Measurements from ENCODE around the gene CDK2AP2.

Gene CDK2AP2

GRCh38 chr11:67502328-67502979, 5.5 kb downstream of the CDK2AP2 start:
- ATAC-seq = no peak
- no peak for TF ChIP-seq TOX (CRISPR knock-in tag; IDR thresholded peaks at IDR 0.05; ENCODE audit: borderline replicate concordance)

GRCh38 chr11:67501854-67502253, 6.1 kb downstream of the CDK2AP2 start:
- TF ChIP-seq CSDC2 (CRISPR knock-in tag; IDR thresholded peaks at IDR 0.05) = no peak
- no peak for TF ChIP-seq ZFP30 (CRISPR knock-in tag; IDR thresholded peaks at IDR 0.05)
- TF ChIP-seq, protein P1, sequence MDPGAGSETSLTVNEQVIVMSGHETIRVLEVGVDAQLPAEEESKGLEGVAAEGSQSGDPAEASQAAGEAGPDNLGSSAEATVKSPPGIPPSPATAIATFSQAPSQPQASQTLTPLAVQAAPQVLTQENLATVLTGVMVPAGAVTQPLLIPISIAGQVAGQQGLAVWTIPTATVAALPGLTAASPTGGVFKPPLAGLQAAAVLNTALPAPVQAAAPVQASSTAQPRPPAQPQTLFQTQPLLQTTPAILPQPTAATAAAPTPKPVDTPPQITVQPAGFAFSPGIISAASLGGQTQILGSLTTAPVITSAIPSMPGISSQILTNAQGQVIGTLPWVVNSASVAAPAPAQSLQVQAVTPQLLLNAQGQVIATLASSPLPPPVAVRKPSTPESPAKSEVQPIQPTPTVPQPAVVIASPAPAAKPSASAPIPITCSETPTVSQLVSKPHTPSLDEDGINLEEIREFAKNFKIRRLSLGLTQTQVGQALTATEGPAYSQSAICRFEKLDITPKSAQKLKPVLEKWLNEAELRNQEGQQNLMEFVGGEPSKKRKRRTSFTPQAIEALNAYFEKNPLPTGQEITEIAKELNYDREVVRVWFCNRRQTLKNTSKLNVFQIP (CRISPR knock-in tag; IDR thresholded peaks at IDR 0.05; ENCODE audit: borderline replicate concordance, low read depth) = no peak
- TF ChIP-seq TSHZ2 (CRISPR knock-in tag; IDR thresholded peaks at IDR 0.05) = no peak
- no peak for TF ChIP-seq TOX (CRISPR knock-in tag; IDR thresholded peaks at IDR 0.05; ENCODE audit: borderline replicate concordance)
- TF ChIP-seq RARB (CRISPR knock-in tag; IDR thresholded peaks at IDR 0.05) = no peak
- no peak for TF ChIP-seq GLIS3 (CRISPR knock-in tag; IDR thresholded peaks at IDR 0.05)
- TF ChIP-seq ZNF8 (CRISPR knock-in tag; IDR thresholded peaks at IDR 0.05) = no peak
- no peak for TF ChIP-seq ISL1 (CRISPR knock-in tag; IDR thresholded peaks at IDR 0.05)
- TF ChIP-seq, protein P2, sequence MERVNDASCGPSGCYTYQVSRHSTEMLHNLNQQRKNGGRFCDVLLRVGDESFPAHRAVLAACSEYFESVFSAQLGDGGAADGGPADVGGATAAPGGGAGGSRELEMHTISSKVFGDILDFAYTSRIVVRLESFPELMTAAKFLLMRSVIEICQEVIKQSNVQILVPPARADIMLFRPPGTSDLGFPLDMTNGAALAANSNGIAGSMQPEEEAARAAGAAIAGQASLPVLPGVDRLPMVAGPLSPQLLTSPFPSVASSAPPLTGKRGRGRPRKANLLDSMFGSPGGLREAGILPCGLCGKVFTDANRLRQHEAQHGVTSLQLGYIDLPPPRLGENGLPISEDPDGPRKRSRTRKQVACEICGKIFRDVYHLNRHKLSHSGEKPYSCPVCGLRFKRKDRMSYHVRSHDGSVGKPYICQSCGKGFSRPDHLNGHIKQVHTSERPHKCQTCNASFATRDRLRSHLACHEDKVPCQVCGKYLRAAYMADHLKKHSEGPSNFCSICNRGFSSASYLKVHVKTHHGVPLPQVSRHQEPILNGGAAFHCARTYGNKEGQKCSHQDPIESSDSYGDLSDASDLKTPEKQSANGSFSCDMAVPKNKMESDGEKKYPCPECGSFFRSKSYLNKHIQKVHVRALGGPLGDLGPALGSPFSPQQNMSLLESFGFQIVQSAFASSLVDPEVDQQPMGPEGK (CRISPR knock-in tag; IDR thresholded peaks at IDR 0.05; ENCODE audit: borderline replicate concordance) = no peak
- TF ChIP-seq ZFP3 (CRISPR knock-in tag; IDR thresholded peaks at IDR 0.05) = no peak
- no peak for TF ChIP-seq ARNTL (CRISPR knock-in tag; IDR thresholded peaks at IDR 0.05; ENCODE audit: borderline replicate concordance, low read depth)
- TF ChIP-seq, protein P3, sequence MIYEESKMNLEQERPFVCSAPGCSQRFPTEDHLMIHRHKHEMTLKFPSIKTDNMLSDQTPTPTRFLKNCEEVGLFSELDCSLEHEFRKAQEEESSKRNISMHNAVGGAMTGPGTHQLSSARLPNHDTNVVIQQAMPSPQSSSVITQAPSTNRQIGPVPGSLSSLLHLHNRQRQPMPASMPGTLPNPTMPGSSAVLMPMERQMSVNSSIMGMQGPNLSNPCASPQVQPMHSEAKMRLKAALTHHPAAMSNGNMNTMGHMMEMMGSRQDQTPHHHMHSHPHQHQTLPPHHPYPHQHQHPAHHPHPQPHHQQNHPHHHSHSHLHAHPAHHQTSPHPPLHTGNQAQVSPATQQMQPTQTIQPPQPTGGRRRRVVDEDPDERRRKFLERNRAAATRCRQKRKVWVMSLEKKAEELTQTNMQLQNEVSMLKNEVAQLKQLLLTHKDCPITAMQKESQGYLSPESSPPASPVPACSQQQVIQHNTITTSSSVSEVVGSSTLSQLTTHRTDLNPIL (CRISPR knock-in tag; IDR thresholded peaks at IDR 0.05; ENCODE audit: low read depth) = no peak
- TF ChIP-seq ZNF70 (CRISPR knock-in tag; IDR thresholded peaks at IDR 0.05) = no peak
- no peak for TF ChIP-seq ZNF565 (CRISPR knock-in tag; conservative IDR thresholded peaks at IDR 0.05; ENCODE audit: low read depth)
- TF ChIP-seq PPARA (CRISPR knock-in tag; IDR thresholded peaks at IDR 0.05; ENCODE audit: borderline replicate concordance) = no peak
- no peak for TF ChIP-seq SNAI2 (CRISPR knock-in tag; IDR thresholded peaks at IDR 0.05)
- no peak for ATAC-seq

GRCh38 chr11:67500831-67501715, 6.9 kb downstream of the CDK2AP2 start:
- no peak for ATAC-seq

More at GRCh38 chr11:67500831-67501715, 6.9 kb downstream of the CDK2AP2 start:
- TF ChIP-seq ZC3H10 (CRISPR knock-in tag; IDR thresholded peaks at IDR 0.05) = no peak
- TF ChIP-seq GLIS3 (CRISPR knock-in tag; IDR thresholded peaks at IDR 0.05) = no peak
- TF ChIP-seq ZNF8 (CRISPR knock-in tag; IDR thresholded peaks at IDR 0.05) = no peak
- no peak for TF ChIP-seq ZNF70 (CRISPR knock-in tag; IDR thresholded peaks at IDR 0.05)
- TF ChIP-seq, protein P1 (CRISPR knock-in tag; IDR thresholded peaks at IDR 0.05; ENCODE audit: borderline replicate concordance, low read depth) = no peak
- no peak for TF ChIP-seq ZFP30 (CRISPR knock-in tag; IDR thresholded peaks at IDR 0.05)

All from SK-N-SH treated with all-trans-retinoic acid at 6 μM for 48 hours (cell line).